Left ventricle myocardium inferior (tissue), 1 donor: ENCODE results near the gene IFITM1. TPM values are rescaled to one million over a fixed set of nuclear protein-coding genes. Genes with fewer than 3 reads are reported as not detected.

Experiments used
- DNase-seq: peaks from one replicate; pipeline ENCODE4 v3.0.0-alpha.2; 2020
- H3K27ac ChIP-seq: fragments of 200-600 bp; replicated peaks from 2 replicates; pipeline ENCODE4 v1.8.0; 2021
- H3K27me3 ChIP-seq: fragments of 200-600 bp; 2 replicates; pipeline ENCODE4 v1.8.0; 2021; ENCODE audit warnings: low read depth
- H3K36me3 ChIP-seq: fragments of 200-600 bp; 2 replicates; pipeline ENCODE4 v1.8.0; 2021
- H3K4me1 ChIP-seq: fragments of 200-600 bp; 2 replicates; pipeline ENCODE4 v1.8.0; 2021
- H3K4me3 ChIP-seq: fragments of 200-600 bp; 2 replicates; pipeline ENCODE4 v1.8.0; 2021; ENCODE audit warnings: mild to moderate bottlenecking, moderate library complexity
- H3K9me3 ChIP-seq: fragments of 200-600 bp; replicated peaks from 2 replicates; pipeline ENCODE4 v1.8.0; 2021
- intact Hi-C: fragments of 100-400 bp; cut with micrococcal nuclease; formaldehyde crosslinking; loops from one replicate; pipeline ENCODE4 v1.11.0; 2022
- total RNA-seq: library from RNA; stranded (reverse); fragmentation: NEBNext Ultra II Directional; extraction: Animal tissue kit (Norgen Biotek cat#: 25700); gene quantifications from one replicate; pipeline ENCODE4 v1.2.1, GENCODE V29; 2021
- TF ChIP-seq, protein P1 (sequence below): fragments of 200-600 bp; IDR thresholded peaks from 2 replicates; pipeline ENCODE4 v1.8.0; 2021; ENCODE audit warnings: antibody characterized with exemption, mild to moderate bottlenecking, borderline replicate concordance
- donor health status: DM: no; HTN: yes; CAD: no; lungs with severe emphysema.

IFITM1 gene
- total RNA-seq, 1 donor from 2014 or later, result 83.5 TPM

DNA sequence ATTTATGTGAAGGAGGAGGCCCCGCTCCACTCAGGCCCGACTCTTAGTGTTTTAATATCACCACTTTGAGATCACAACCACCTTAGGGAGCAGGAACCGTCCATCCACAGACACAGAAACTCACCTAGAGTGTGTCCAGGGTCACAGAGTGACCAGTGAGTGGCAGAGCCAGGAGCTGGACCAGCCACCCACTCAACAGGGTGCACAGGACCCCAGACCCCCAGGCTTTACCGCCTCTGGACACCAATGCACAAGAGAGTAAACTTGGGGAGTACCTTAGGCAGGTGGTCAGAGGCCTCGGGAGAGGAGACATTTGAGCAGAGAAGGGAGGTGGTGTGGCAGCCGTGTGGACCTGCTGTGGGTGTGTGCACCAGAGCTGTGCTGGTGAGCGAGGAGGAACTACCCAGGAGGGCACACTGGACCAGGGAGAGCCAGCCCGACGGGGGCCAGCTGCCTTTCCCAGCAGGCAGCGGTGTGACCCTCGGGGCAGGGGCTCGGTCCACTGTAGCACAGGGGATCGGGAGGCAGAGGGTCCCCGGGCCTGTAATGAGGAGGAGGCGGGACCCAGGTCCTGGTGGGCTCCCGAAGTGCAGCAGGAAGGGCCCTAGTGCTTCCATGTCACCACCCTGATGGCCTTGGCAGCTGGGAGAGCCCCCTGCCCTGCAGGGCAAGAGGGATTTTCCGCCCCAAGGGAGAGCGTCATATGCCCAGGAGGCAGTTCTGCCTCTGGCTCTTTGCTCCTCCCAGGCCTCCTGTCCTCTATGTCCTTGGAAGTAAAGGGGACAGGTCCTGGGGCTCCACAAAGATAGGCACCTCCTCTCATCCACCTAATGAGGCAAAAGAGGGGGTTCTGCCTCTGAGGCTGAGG, 43.2 kb upstream of the IFITM1 start:
- Histone ChIP-seq H3K4me1 (no peaks in the 10 kb centered on the region), H3K27me3 (peaks cover 48% of the 10 kb centered on the region), H3K9me3 (peaks cover 8% of the 10 kb centered on the region), H3K4me3 (no peak overlapping the region), H3K27ac (peak overlapping the region; percentile 19), H3K36me3 (no peaks in the 10 kb centered on the region)
- DNase-seq, result no peak
- TF ChIP-seq, protein P1, sequence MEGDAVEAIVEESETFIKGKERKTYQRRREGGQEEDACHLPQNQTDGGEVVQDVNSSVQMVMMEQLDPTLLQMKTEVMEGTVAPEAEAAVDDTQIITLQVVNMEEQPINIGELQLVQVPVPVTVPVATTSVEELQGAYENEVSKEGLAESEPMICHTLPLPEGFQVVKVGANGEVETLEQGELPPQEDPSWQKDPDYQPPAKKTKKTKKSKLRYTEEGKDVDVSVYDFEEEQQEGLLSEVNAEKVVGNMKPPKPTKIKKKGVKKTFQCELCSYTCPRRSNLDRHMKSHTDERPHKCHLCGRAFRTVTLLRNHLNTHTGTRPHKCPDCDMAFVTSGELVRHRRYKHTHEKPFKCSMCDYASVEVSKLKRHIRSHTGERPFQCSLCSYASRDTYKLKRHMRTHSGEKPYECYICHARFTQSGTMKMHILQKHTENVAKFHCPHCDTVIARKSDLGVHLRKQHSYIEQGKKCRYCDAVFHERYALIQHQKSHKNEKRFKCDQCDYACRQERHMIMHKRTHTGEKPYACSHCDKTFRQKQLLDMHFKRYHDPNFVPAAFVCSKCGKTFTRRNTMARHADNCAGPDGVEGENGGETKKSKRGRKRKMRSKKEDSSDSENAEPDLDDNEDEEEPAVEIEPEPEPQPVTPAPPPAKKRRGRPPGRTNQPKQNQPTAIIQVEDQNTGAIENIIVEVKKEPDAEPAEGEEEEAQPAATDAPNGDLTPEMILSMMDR, result no peak
- intact Hi-C loops, result no loop called here

DNA sequence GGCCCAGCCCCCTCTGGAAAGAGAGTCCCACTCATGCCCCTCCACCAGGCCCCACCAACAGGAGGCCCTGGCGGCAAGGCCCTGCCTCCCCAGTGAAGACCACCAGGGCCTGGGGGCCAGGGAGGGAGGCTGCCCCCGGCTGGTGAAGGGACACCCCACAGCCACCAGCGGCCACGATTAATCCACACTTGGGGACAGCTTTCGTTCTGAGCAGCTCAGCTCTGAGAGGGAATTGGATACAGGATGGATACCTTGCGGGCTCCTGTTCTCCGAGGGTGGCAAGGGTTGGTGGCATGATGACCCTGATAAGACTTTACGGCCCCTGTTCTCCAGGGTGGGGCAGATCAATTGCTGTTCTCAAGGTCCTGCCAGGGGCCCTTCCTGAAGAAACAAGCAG, 42.5 kb upstream of the IFITM1 start:
- Histone ChIP-seq H3K27ac (no peak overlapping the region), H3K36me3 (no peaks in the 10 kb centered on the region), H3K9me3 (peaks cover 2% of the 10 kb centered on the region), H3K27me3 (peaks cover 49% of the 10 kb centered on the region), H3K4me1 (no peaks in the 10 kb centered on the region), H3K4me3 (no peak overlapping the region)
- no peak for DNase-seq
- intact Hi-C loops, result no loop called here
- TF ChIP-seq, protein P1, result no peak

DNA sequence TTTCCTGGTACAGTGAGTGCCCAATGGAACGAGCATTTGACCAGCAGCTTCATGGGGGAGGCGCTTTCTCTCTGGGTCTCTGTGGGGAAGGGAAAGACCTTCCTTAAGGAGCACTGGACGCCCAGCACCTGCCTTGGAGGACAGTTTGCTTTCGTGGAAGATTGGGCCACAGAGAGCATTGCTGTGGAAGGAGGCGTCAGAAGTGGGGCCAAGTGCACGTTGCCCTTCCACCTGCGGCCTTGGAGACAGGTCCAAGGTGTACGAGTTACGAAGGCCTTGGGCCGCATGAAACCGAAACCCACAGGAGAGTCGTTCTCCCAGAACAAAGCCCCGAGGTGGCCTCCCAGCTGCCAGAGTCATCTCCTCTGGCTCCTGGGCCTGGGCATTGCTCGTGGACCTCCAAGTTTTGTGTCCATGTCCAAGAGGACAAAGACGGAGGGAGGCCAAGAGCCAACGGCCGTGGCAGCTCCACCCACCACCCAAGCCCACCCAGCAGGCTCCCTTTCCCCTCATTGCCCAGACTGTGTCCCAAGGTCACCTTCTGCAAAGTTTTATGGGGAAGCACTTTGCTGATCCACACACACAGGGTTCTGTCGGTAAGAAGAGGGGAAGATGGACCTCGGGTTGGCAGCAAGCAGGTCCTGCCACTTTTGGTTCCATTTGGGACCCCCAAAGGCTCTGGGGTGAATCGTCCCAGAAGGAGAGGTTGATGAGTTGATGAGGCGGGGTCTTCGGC, 41.5 kb upstream of the IFITM1 start:
- TF ChIP-seq, protein P1, result no peak
- no peak for DNase-seq
- intact Hi-C loops, result no loop called here
- H3K4me1 ChIP-seq, result no peaks in the 10 kb centered on the region
- no peak overlapping the region for H3K4me3 ChIP-seq
- no peak overlapping the region for H3K27ac ChIP-seq
- H3K36me3 ChIP-seq, result no peaks in the 10 kb centered on the region
- no peaks in the 10 kb centered on the region for H3K9me3 ChIP-seq
- peaks cover 59% of the 10 kb centered on the region for H3K27me3 ChIP-seq

DNA sequence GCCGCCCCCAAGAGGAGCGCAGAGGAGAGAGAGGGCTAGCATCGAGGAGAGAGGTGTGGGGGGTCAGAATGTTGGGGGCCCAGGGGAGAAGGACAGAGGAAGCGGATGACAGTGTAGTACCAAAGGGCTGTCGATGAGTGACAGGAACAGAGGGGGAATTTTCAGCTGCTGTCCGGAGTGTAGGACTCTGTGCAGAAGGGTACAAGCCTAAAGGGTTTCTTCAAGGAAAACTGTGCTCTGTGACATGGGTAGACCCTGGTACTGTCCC, 41.0 kb upstream of the IFITM1 start:
- H3K27me3 ChIP-seq, result peaks cover 61% of the 10 kb centered on the region
- H3K27ac ChIP-seq, result no peak overlapping the region
- H3K4me3 ChIP-seq, result no peak overlapping the region
- H3K9me3 ChIP-seq, result no peaks in the 10 kb centered on the region
- intact Hi-C loops, result no loop called here
- DNase-seq, result no peak
- TF ChIP-seq, protein P1, result no peak
- no peaks in the 10 kb centered on the region for H3K4me1 ChIP-seq
- H3K36me3 ChIP-seq, result no peaks in the 10 kb centered on the region

DNA sequence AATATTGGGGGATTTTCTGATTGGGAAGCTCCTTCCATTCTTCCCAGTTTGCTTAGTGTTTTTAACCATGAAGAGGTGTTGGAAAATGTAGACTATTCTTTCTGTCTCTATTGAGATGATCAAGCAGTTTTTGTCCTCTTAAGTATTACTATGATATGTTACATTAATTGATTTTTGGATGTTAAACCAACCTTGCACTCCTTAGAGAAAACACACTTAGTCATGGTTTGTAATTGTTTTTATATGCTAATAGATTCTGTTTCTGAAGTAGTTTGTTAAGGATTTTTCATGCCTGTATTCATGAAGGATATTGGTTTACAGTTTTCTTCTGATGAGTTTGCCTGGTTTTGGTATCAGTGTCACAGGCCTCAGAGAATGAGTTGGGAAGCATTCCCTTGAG, 37.6 kb upstream of the IFITM1 start:
- peaks cover 65% of the 10 kb centered on the region for H3K27me3 ChIP-seq
- TF ChIP-seq, protein P1, result no peak
- no peak for DNase-seq
- H3K4me1 ChIP-seq, result peaks cover 30% of the 10 kb centered on the region
- H3K27ac ChIP-seq, result no peak overlapping the region
- no peaks in the 10 kb centered on the region for H3K36me3 ChIP-seq
- no peak overlapping the region for H3K4me3 ChIP-seq
- intact Hi-C loops, result no loop called here
- H3K9me3 ChIP-seq, result no peaks in the 10 kb centered on the region
